GM19328 (cell line): ENCODE data around the gene CPT1C.

ENCODE experiments used
- ATAC-seq: cut with Tn5 transposase; IDR thresholded peaks from one replicate; pipeline ENCODE4 v1.9.1; 2021; ENCODE audit warnings: mild to moderate bottlenecking, moderate library complexity; ENCODE audit not compliant: unreplicated experiment

Gene CPT1C

GRCh38 chr19:49755956-49756355, 65.0 kb downstream of the CPT1C start:
- ATAC-seq: no peak

DNA sequence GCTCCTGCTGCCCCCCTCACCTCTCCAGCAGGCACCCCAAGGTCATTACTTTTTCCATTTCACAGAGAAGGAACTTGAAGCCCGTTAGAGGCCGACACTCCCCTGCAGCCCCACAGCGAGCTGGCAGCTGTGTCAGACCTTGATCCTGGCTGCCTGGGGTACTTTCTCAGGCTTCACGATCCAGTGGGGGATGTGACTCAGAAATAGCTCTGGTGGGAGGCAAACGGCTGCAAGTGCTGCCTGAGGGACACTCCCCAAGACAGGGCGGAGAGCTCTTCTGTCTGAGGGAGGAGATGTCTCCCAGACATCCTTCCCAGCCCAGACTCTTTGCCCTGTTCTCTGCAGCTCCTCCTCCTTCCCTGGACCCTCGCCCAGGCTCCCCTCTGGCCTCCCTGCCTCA, 67.4 kb downstream of the CPT1C start:
- no peak for ATAC-seq

DNA sequence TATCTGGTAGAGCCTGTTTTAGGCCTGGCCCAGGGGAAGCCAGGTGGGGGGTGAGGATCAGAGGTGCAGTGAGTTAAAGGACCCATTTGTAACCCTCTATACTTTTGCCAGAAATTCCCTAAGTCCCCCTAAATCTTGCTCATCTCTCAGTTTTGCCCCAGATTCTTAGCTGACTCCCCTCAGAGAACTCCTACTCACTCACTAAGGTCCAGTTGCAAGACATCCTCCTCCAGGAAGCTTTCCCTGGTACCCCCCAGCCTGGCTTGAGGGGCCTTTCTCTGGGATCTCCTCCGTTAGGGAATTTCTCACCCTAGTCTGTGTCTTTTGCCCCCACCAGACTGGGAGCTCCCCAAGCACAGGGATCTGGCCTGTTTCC, 70.3 kb downstream of the CPT1C start:
- ATAC-seq: no peak

DNA sequence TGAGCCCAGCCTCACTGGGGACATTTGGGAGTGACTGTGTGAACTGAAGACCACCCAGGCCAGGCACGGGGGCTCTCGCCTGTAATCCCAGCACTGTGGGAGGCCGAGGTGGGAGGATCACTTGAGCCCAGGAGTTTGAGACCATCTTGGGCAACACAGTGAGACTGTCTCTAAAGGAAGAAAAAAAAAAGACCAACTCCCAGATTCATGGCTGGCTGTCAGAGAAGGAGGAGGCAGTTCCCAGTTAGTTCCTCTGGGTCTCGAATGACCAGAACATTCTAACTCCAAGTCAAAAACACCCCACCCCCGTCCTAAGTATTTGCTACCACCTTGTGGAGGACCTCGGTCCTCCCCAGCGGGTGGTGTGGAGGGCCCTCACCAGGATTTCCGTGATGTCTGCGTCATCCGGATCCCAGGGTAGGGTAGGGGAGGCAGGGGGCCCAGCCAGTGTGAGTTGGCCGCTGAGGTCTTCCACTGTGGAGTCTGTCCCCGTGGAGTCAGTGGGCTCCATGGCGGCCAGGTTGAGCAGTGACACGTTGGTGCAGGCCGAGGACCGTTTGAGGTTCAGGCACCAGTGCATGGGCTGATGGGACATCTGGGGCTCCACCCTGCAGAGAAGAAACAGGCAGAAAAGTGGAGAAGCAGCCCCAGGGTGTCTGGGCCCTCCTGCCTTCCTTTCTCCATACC, 70.9 kb downstream of the CPT1C start:
- no peak for ATAC-seq

DNA sequence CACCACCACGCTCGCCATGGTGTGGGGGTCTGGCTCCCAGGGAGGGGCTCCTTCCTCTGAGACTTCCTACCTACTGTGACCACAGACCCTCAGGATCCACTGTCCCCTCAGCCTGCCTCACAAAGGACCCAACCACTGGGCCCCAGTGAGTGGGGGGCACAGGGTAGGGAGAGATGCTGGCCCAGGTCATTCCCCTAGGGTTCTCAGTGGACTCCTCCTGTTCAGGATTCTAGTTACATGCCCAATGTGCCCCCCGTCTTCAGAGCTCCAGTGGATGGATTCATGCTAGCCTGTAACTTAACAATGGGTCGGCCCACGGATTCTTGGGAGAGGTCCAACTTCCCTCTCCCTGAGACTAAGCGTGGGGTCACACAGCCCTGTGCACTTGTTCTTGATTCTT, 72.3 kb downstream of the CPT1C start, which contains the start of gene TSKS:
TSKS (minus strand) TSS at position 77 of the 400 bp plus-strand sequence; CDS start at position 18, 59 bp downstream.
- ATAC-seq: no peak
